Epithelial cell of prostate (primary cell): Measurements from ENCODE around the gene RFX2.
"Not testable (repeated sequence)": the region's sequence is repeated elsewhere in the genome, so short reads cannot be mapped to it uniquely, and the experiment has no call there.

Source experiments
- DNase-seq: peaks from one replicate; pipeline ENCODE4 v3.0.0-alpha.2; 2011; ENCODE audit warnings: low read depth, low spot score
- H3K27ac ChIP-seq: fragments of 450-650 bp; 2 replicates; pipeline ENCODE4 v1.5.1; 2017; ENCODE audit warnings: mild to moderate bottlenecking

Gene RFX2

GRCh38 chr19:5963855-5964254 is 146.4 kb downstream of the RFX2 start:
- no peak for DNase-seq
- no peak overlapping the region for H3K27ac ChIP-seq

GRCh38 chr19:5963259-5963658 is 147.0 kb downstream of the RFX2 start:
- H3K27ac ChIP-seq, DNase-seq: not testable (repeated sequence)

- peak overlapping the region; percentile 43 for H3K27ac ChIP-seq
- DNase-seq, result no peak
These were observed 148.0 kb downstream of the RFX2 start for GRCh38 chr19:5961969-5962945.

GRCh38 chr19:5961641-5961968 is 148.7 kb downstream of the RFX2 start:
- DNase-seq, result not testable (repeated sequence)
- H3K27ac ChIP-seq, result peak overlapping the region; percentile 43

GRCh38 chr19:5960005-5961001 is 150.0 kb downstream of the RFX2 start:
- H3K27ac ChIP-seq, result no peak overlapping the region
- no peak for DNase-seq

- no peak overlapping the region for H3K27ac ChIP-seq
- no peak for DNase-seq
These were observed 150.9 kb downstream of the RFX2 start for GRCh38 chr19:5959260-5960004.

GRCh38 chr19:5958851-5959122 is 151.5 kb downstream of the RFX2 start:
- H3K27ac ChIP-seq, result no peak overlapping the region
- no peak for DNase-seq

- no peak overlapping the region for H3K27ac ChIP-seq
- DNase-seq, result no peak
These were observed 152.0 kb downstream of the RFX2 start for GRCh38 chr19:5958074-5958850.

- no peak overlapping the region for H3K27ac ChIP-seq
- DNase-seq, result no peak
These were observed 153.1 kb downstream of the RFX2 start for GRCh38 chr19:5957170-5957569.

GRCh38 chr19:5956728-5957127 is 153.6 kb downstream of the RFX2 start:
- DNase-seq, result no peak
- no peak overlapping the region for H3K27ac ChIP-seq

GRCh38 chr19:5956323-5956722 is 154.0 kb downstream of the RFX2 start:
- no peak overlapping the region for H3K27ac ChIP-seq
- no peak for DNase-seq

- no peak overlapping the region for H3K27ac ChIP-seq
- no peak for DNase-seq
These were observed 154.7 kb downstream of the RFX2 start for GRCh38 chr19:5955636-5955935.

- DNase-seq, result no peak
- peak overlapping the region; percentile 76 for H3K27ac ChIP-seq
These were observed 156.0 kb downstream of the RFX2 start for GRCh38 chr19:5954293-5954692.

- H3K27ac ChIP-seq, result peak overlapping the region; percentile 76
- DNase-seq, result no peak
These were observed 156.6 kb downstream of the RFX2 start for GRCh38 chr19:5953680-5954213.

GRCh38 chr19:5953030-5953589 is 157.2 kb downstream of the RFX2 start:
- peak overlapping the region; percentile 76 for H3K27ac ChIP-seq

GRCh38 chr19:5952193-5953029 is 157.9 kb downstream of the RFX2 start:
- no peak for DNase-seq
- peak overlapping the region; percentile 76 for H3K27ac ChIP-seq

More at GRCh38 chr19:5953030-5953589, 157.2 kb downstream of the RFX2 start:
- no peak for DNase-seq

- DNase-seq, result no peak
- H3K27ac ChIP-seq, result no peak overlapping the region
These were observed 158.9 kb downstream of the RFX2 start for GRCh38 chr19:5951338-5951861.

GRCh38 chr19:5950741-5951140 is 159.6 kb downstream of the RFX2 start:
- H3K27ac ChIP-seq, result no peak overlapping the region
- no peak for DNase-seq
